ENCODE measurements around the gene ZBTB20.

Gene ZBTB20

GRCh38 chr3:114379266-114379665 is 767.8 kb downstream of the ZBTB20 start:
- DNase-seq (ENCODE audit: low spot score): no peak
- in situ Hi-C loops (cut with MboI; ENCODE audit: low pct_unique_long_range_greater_than_20kb, low sequenced_read_pairs, unreplicated experiment): no loop called here
- no peak for TF ChIP-seq CTCF (IDR thresholded peaks at IDR 0.05; ENCODE audit: extremely low read depth, insufficient read depth, missing control alignments)

GRCh38 chr3:114378760-114379159 is 768.3 kb downstream of the ZBTB20 start:
- no peak for TF ChIP-seq CTCF (IDR thresholded peaks at IDR 0.05; ENCODE audit: extremely low read depth, insufficient read depth, missing control alignments)
- DNase-seq (ENCODE audit: low spot score): no peak
- in situ Hi-C loops (cut with MboI; ENCODE audit: low pct_unique_long_range_greater_than_20kb, low sequenced_read_pairs, unreplicated experiment): no loop called here

GRCh38 chr3:114377426-114377825 is 769.7 kb downstream of the ZBTB20 start:
- in situ Hi-C loops (cut with MboI; ENCODE audit: low pct_unique_long_range_greater_than_20kb, low sequenced_read_pairs, unreplicated experiment): no loop called here
- no peak for DNase-seq (ENCODE audit: low spot score)
- no peak for TF ChIP-seq CTCF (IDR thresholded peaks at IDR 0.05; ENCODE audit: extremely low read depth, insufficient read depth, missing control alignments)

- TF ChIP-seq CTCF (IDR thresholded peaks at IDR 0.05; ENCODE audit: extremely low read depth, insufficient read depth, missing control alignments): no peak
- in situ Hi-C loops (cut with MboI; ENCODE audit: low pct_unique_long_range_greater_than_20kb, low sequenced_read_pairs, unreplicated experiment): no loop called here
- no peak for DNase-seq (ENCODE audit: low spot score)
These were observed 770.4 kb downstream of the ZBTB20 start for GRCh38 chr3:114376516-114377185.

- in situ Hi-C loops (cut with MboI; ENCODE audit: low pct_unique_long_range_greater_than_20kb, low sequenced_read_pairs, unreplicated experiment): no loop called here
- TF ChIP-seq CTCF (IDR thresholded peaks at IDR 0.05; ENCODE audit: extremely low read depth, insufficient read depth, missing control alignments): no peak
- no peak for DNase-seq (ENCODE audit: low spot score)
These were observed 771.3 kb downstream of the ZBTB20 start for GRCh38 chr3:114375608-114376421.

GRCh38 chr3:114374433-114374990 is 772.6 kb downstream of the ZBTB20 start:
- DNase-seq (ENCODE audit: low spot score): no peak
- in situ Hi-C loops (cut with MboI; ENCODE audit: low pct_unique_long_range_greater_than_20kb, low sequenced_read_pairs, unreplicated experiment): no loop called here
- no peak for TF ChIP-seq CTCF (IDR thresholded peaks at IDR 0.05; ENCODE audit: extremely low read depth, insufficient read depth, missing control alignments)
